Lung (tissue), 12 donors: ENCODE results near the gene SAC3D1. TPM values are rescaled to one million over a fixed set of nuclear protein-coding genes. Genes with fewer than 3 reads are reported as not detected.
"Not testable (repeated sequence)": the region's sequence is repeated elsewhere in the genome, so short reads cannot be mapped to it uniquely, and the experiment has no call there.

Experiments
- ATAC-seq: fragments of 200-7000 bp; cut with Tn5 transposase; one replicate; pipeline ENCODE4 v1.9.1; 2020; ENCODE audit warnings: moderate number of reproducible peaks; ENCODE audit not compliant: insufficient read depth, low FRiP score
- DNase-seq, 3 donors: peaks; one replicate each; pipeline ENCODE4 v3.0.0-alpha.2; 2013 to 2017
- H3K27ac ChIP-seq, 2 donors: one replicate each; pipeline ENCODE4 v1.5.1; 2013; ENCODE audit warnings: mild to moderate bottlenecking in 2 of 2, moderate library complexity in 2 of 2, control low read depth in 1 of 2, inconsistent platforms in 1 of 2, low read depth in 1 of 2, low read length in 1 of 2
- H3K27me3 ChIP-seq, 3 donors: one replicate each; pipeline ENCODE4 v1.5.1; 2013; ENCODE audit warnings: low read length in 2 of 3; ENCODE audit not compliant: control insufficient read depth in 3 of 3, insufficient read depth in 3 of 3
- H3K36me3 ChIP-seq, 4 donors: one replicate each; pipeline ENCODE4 v1.5.1; 2013; ENCODE audit warnings: low read length in 4 of 4, mild to moderate bottlenecking in 1 of 4, moderate library complexity in 1 of 4; ENCODE audit not compliant: control insufficient read depth in 4 of 4, insufficient read depth in 4 of 4
- H3K4me1 ChIP-seq, 5 donors: one replicate each; pipeline ENCODE4 v1.5.1; 2013; ENCODE audit warnings: low read length in 5 of 5, mild to moderate bottlenecking in 2 of 5, moderate library complexity in 1 of 5; ENCODE audit not compliant: control insufficient read depth in 5 of 5, insufficient read depth in 5 of 5
- H3K4me3 ChIP-seq: one replicate; pipeline ENCODE4 v1.5.1; 2013; ENCODE audit warnings: mild to moderate bottlenecking, control low read depth, moderate library complexity
- H3K9ac ChIP-seq, 2 donors: one replicate each; pipeline ENCODE4 v1.5.1; 2013; ENCODE audit warnings: low read length in 2 of 2, control low read depth in 1 of 2; ENCODE audit not compliant: insufficient read depth in 1 of 2
- H3K9me3 ChIP-seq, 4 donors: one replicate each; pipeline ENCODE4 v1.5.1; 2013; ENCODE audit warnings: low read length in 3 of 4, mild to moderate bottlenecking in 1 of 4, moderate library complexity in 1 of 4; ENCODE audit not compliant: control insufficient read depth in 4 of 4, insufficient read depth in 3 of 4
- CTCF ChIP-seq: IDR thresholded peaks from 2 replicates; pipeline ENCODE4 v1.5.1; 2012; ENCODE audit warnings: mild to moderate bottlenecking; ENCODE audit errors: control extremely low read depth, extremely low read depth
- WGBS, 2 donors: extraction: QIAGEN DNeasy Blood & Tissue Kit; methylation state at CpG; one replicate each; pipeline ENCODE4 v1.1.7; 2013; 5-methylcytosine and 5-hydroxymethylcytosine counted together
- polyA plus RNA-seq, 2 donors: library from polyadenylated mRNA; stranded (reverse); fragments of 200-250 nt; gene quantifications; one replicate each; pipeline ENCODE4 v1.2.1, GENCODE V29; 2013
- total RNA-seq, 2 donors: library from RNA; depleted of rRNA in 1 of 2; stranded (reverse); fragments of >200 nt in 1 of 2; gene quantifications; one replicate each; pipeline ENCODE4 v1.2.1, GENCODE V29; 2014 to 2021
- donor health status: control.
- donor health status: control.
- donor health status: Bipolar disorder and iron deficiency.
- donor health status: healthy.
- donor health status: DM: yes; HTN: yes; CAD: no.

SAC3D1 gene
- total and polyA plus RNA-seq, 4 donors, result 5.1 to 17.6 (median 14.3) TPM

GRCh38 chr11:64999478-64999877 lies 41.5 kb upstream of the SAC3D1 start:
- ATAC-seq (no peak), DNase-seq (no peak)
- Histone ChIP-seq H3K4me3 (no peak overlapping the region), H3K27ac (no peak overlapping the region), H3K9ac (no peak overlapping the region), H3K4me1 (peaks cover 0 to 12% (median 0%) of the 10 kb centered on the region in 5 donors), H3K27me3 (no peaks in the 10 kb centered on the region), H3K36me3 (no peaks in the 10 kb centered on the region), H3K9me3 (no peaks in the 10 kb centered on the region)
- no peak for TF ChIP-seq CTCF
- WGBS, 2 donors, result 80 to 100% methylated on average over 1 of the region's 1 CpG

GRCh38 chr11:65002706-65003105 lies 38.3 kb upstream of the SAC3D1 start:
- WGBS, 2 donors, result 71 to 85% methylated on average over 5 of the region's 5 CpGs
- no peak for ATAC-seq
- no peaks in the 10 kb centered on the region for H3K36me3 ChIP-seq
- peak in 1 of 3 donors; percentile 20 for DNase-seq
- H3K4me1 ChIP-seq, result no peaks in the 10 kb centered on the region
- no peaks in the 10 kb centered on the region for H3K9me3 ChIP-seq
- no peak overlapping the region for H3K27ac ChIP-seq
- H3K27me3 ChIP-seq, result no peaks in the 10 kb centered on the region
- no peak for TF ChIP-seq CTCF
- H3K4me3 ChIP-seq, result no peak overlapping the region
- H3K9ac ChIP-seq, result no peak overlapping the region

GRCh38 chr11:65003282-65003681 lies 37.7 kb upstream of the SAC3D1 start:
- TF ChIP-seq CTCF, result no peak
- no peak overlapping the region for H3K9ac ChIP-seq
- H3K27me3 ChIP-seq, result no peaks in the 10 kb centered on the region
- H3K27ac ChIP-seq, result no peak overlapping the region
- H3K9me3 ChIP-seq, result no peaks in the 10 kb centered on the region
- H3K4me3 ChIP-seq, result no peak overlapping the region
- WGBS, 2 donors, result 82 to 89% methylated on average over 7 of the region's 7 CpGs
- H3K4me1 ChIP-seq, result no peaks in the 10 kb centered on the region
- peak in 1 of 3 donors; percentile 32 for DNase-seq
- no peak for ATAC-seq
- H3K36me3 ChIP-seq, result no peaks in the 10 kb centered on the region

GRCh38 chr11:65003968-65004367 lies 37.0 kb upstream of the SAC3D1 start:
- not testable (repeated sequence) for H3K4me3 ChIP-seq, H3K36me3 ChIP-seq, H3K9ac ChIP-seq, H3K27me3 ChIP-seq, H3K27ac ChIP-seq, ATAC-seq, H3K4me1 ChIP-seq, H3K9me3 ChIP-seq, DNase-seq
- 71 to 79% methylated on average over 3 of the region's 3 CpGs for WGBS, 2 donors
